A673 (cell line): ENCODE data around the gene ESPNL. TPM values are rescaled to one million over a fixed set of nuclear protein-coding genes. Genes with fewer than 3 reads are reported as not detected.

Experiments
- BruUV-seq: library from RNA; stranded (reverse); fragments of 400-500 nt; replicated peaks from 2 replicates; lab custom pipeline; 2021; lab: Mats Ljungman, UMichigan
- CTCF ChIA-PET: fragments of 300-600 bp; sonication (Branson Sonifier 250); formaldehyde crosslinking; loops from one replicate; lab custom pipeline; 2022; ENCODE audit warnings: antibody characterized with exemption; lab: Charles Lee
- POLR2A ChIA-PET: fragments of 300-600 bp; sonication (Branson Sonifier 250); formaldehyde crosslinking; loops from one replicate; lab custom pipeline; 2022; ENCODE audit warnings: antibody characterized with exemption; ENCODE audit not compliant: low non-redundant PET; lab: Charles Lee
- DNase-seq: peaks from one replicate; pipeline ENCODE4 v3.0.0-alpha.2; 2015; ENCODE audit warnings: low spot score
- H3K27ac ChIP-seq: fragments of 200-600 bp; sonication (generic); 2 replicates; pipeline ENCODE4 v1.5.1; 2016; ENCODE audit warnings: mixed run types, low read depth, mild to moderate bottlenecking, mixed read lengths, antibody characterized with exemption, low read length; ENCODE audit not compliant: poor library complexity, severe bottlenecking
- H3K27me3 ChIP-seq: fragments of 200-600 bp; sonication (generic); replicated peaks from 2 replicates; pipeline ENCODE4 v1.6.1; 2017; ENCODE audit warnings: mixed run types, low read depth, mild to moderate bottlenecking, mixed read lengths, antibody characterized with exemption, low read length; ENCODE audit not compliant: insufficient read depth, poor library complexity
- H3K36me3 ChIP-seq: fragments of 200-600 bp; sonication (generic); 2 replicates; pipeline ENCODE4 v1.6.1; 2016; ENCODE audit warnings: mixed run types, mild to moderate bottlenecking, mixed read lengths, antibody characterized with exemption, low read length; ENCODE audit not compliant: insufficient read depth, poor library complexity, severe bottlenecking
- H3K4me1 ChIP-seq: fragments of 200-600 bp; sonication (generic); 2 replicates; pipeline ENCODE4 v1.6.1; 2017; ENCODE audit warnings: mixed run types, mild to moderate bottlenecking, mixed read lengths, antibody characterized with exemption, low read length; ENCODE audit not compliant: insufficient read depth, poor library complexity, severe bottlenecking
- H3K4me3 ChIP-seq: fragments of 200-600 bp; sonication (generic); 2 replicates; pipeline ENCODE4 v1.5.1; 2016; ENCODE audit warnings: low read depth, mixed run types, mild to moderate bottlenecking, mixed read lengths, low read length; ENCODE audit not compliant: poor library complexity, severe bottlenecking
- H3K9me3 ChIP-seq: fragments of 200-600 bp; sonication (generic); 2 replicates; pipeline ENCODE4 v1.6.1; 2016; ENCODE audit warnings: mixed run types, low read depth, mild to moderate bottlenecking, mixed read lengths, antibody characterized with exemption, low read length; ENCODE audit not compliant: poor library complexity, severe bottlenecking
- CTCF ChIP-seq: fragments of 300-800, 200-600 bp; sonication (generic); conservative IDR thresholded peaks from 2 replicates; pipeline ENCODE4 v1.5.1; 2017; ENCODE audit warnings: low read depth, mild to moderate bottlenecking, antibody characterized with exemption, low read length, moderate library complexity, mixed read lengths
- EZH2 ChIP-seq: fragments of 200-600 bp; sonication (generic); IDR thresholded peaks from 2 replicates; pipeline ENCODE4 v1.6.1; 2017; ENCODE audit warnings: borderline replicate concordance, low read depth, mild to moderate bottlenecking, mixed read lengths, antibody characterized with exemption, low read length; ENCODE audit not compliant: poor library complexity, severe bottlenecking
- intact Hi-C: fragments of 100-400 bp; cut with micrococcal nuclease; formaldehyde crosslinking; loops from one replicate; pipeline ENCODE4 v1.10.0; 2022; ENCODE audit not compliant: unreplicated experiment
- total RNA-seq: library from RNA; stranded (reverse); gene quantifications from 2 replicates; pipeline ENCODE4 v1.2.3, GENCODE V29; 2021

The ESPNL gene
- total RNA-seq, 1 experiment from 2014 or later, result 0.30 TPM

GRCh38 chr2:238134393-238134785 is 34.2 kb downstream of the ESPNL start:
- H3K36me3 ChIP-seq, result no peaks in the 10 kb centered on the region
- no TSS peak for BruUV-seq
- intact Hi-C loops, result no loop called here
- H3K27ac ChIP-seq, result no peak overlapping the region
- CTCF ChIA-PET, result no interaction called here
- TF ChIP-seq EZH2 (no peak), CTCF (no peak)
- H3K4me3 ChIP-seq, result no peak overlapping the region
- no peaks in the 10 kb centered on the region for H3K27me3 ChIP-seq
- H3K9me3 ChIP-seq, result no peaks in the 10 kb centered on the region
- POLR2A ChIA-PET, result no interaction called here
- no peak for DNase-seq
- H3K4me1 ChIP-seq, result no peaks in the 10 kb centered on the region

GRCh38 chr2:238135601-238136150 is 35.5 kb downstream of the ESPNL start:
- no peak overlapping the region for H3K4me3 ChIP-seq
- no peak overlapping the region for H3K27ac ChIP-seq
- BruUV-seq, result no TSS peak
- POLR2A ChIA-PET, result no interaction called here
- CTCF ChIA-PET, result no interaction called here
- H3K27me3 ChIP-seq, result no peaks in the 10 kb centered on the region
- intact Hi-C loops, result no loop called here
- no peaks in the 10 kb centered on the region for H3K4me1 ChIP-seq
- H3K36me3 ChIP-seq, result no peaks in the 10 kb centered on the region
- TF ChIP-seq CTCF, result no peak
- no peak for TF ChIP-seq EZH2
- H3K9me3 ChIP-seq, result no peaks in the 10 kb centered on the region
- DNase-seq, result no peak

- POLR2A ChIA-PET, result no interaction called here
Observed at GRCh38 chr2:238136820-238137537, 36.8 kb downstream of the ESPNL start.

More at GRCh38 chr2:238136820-238137537, 36.8 kb downstream of the ESPNL start:
- Histone ChIP-seq H3K36me3 (no peaks in the 10 kb centered on the region), H3K27ac (no peak overlapping the region), H3K27me3 (no peaks in the 10 kb centered on the region), H3K4me3 (no peak overlapping the region), H3K9me3 (no peaks in the 10 kb centered on the region), H3K4me1 (no peaks in the 10 kb centered on the region)
- DNase-seq, result no peak
- TF ChIP-seq EZH2, result no peak
- no peak for TF ChIP-seq CTCF
- CTCF ChIA-PET, result no interaction called here
- no TSS peak for BruUV-seq
- intact Hi-C loops, result no loop called here
